ENCODE measurements around the gene HOGA1.
"Not testable (repeated sequence)": the region's sequence is repeated elsewhere in the genome, so short reads cannot be mapped to it uniquely, and the experiment has no call there.

The HOGA1 gene

GRCh38 chr10:97639090-97639489 is 54.9 kb downstream of the HOGA1 start:
- DNase-seq; in situ Hi-C loops (cut with MboI; ENCODE audit: low pct_unique_long_range_greater_than_20kb, low sequenced_read_pairs): not testable (repeated sequence)

- DNase-seq = peak; percentile 98
- in situ Hi-C loops (cut with MboI; ENCODE audit: low pct_unique_long_range_greater_than_20kb, low sequenced_read_pairs) = no loop called here
Measured at GRCh38 chr10:97640174-97640867, 56.1 kb downstream of the HOGA1 start, which contains the start of gene PI4K2A. TSS of gene PI4K2A (plus strand) at chr10:97640671. CDS start at chr10:97640743, 72 bp downstream.

GRCh38 chr10:97640868-97641811 is 57.0 kb downstream of the HOGA1 start:
- DNase-seq = peak; percentile 56
- in situ Hi-C loops (cut with MboI; ENCODE audit: low pct_unique_long_range_greater_than_20kb, low sequenced_read_pairs) = no loop called here

- in situ Hi-C loops (cut with MboI; ENCODE audit: low pct_unique_long_range_greater_than_20kb, low sequenced_read_pairs); DNase-seq: not testable (repeated sequence)
Measured at GRCh38 chr10:97642471-97643159, 58.4 kb downstream of the HOGA1 start.

GRCh38 chr10:97643441-97643985 is 59.3 kb downstream of the HOGA1 start:
- DNase-seq = no peak
- in situ Hi-C loops (cut with MboI; ENCODE audit: low pct_unique_long_range_greater_than_20kb, low sequenced_read_pairs) = no loop called here

- no peak for DNase-seq
- in situ Hi-C loops (cut with MboI; ENCODE audit: low pct_unique_long_range_greater_than_20kb, low sequenced_read_pairs) = no loop called here
Measured at GRCh38 chr10:97644936-97645335, 60.7 kb downstream of the HOGA1 start.

- in situ Hi-C loops (cut with MboI; ENCODE audit: low pct_unique_long_range_greater_than_20kb, low sequenced_read_pairs) = no loop called here
- no peak for DNase-seq
Measured at GRCh38 chr10:97647556-97647955, 63.4 kb downstream of the HOGA1 start.

- in situ Hi-C loops (cut with MboI; ENCODE audit: low pct_unique_long_range_greater_than_20kb, low sequenced_read_pairs) = no loop called here
- DNase-seq = peak; percentile 21
Measured at GRCh38 chr10:97648562-97649404, 64.6 kb downstream of the HOGA1 start.

- DNase-seq; in situ Hi-C loops (cut with MboI; ENCODE audit: low pct_unique_long_range_greater_than_20kb, low sequenced_read_pairs): not testable (repeated sequence)
Measured at GRCh38 chr10:97649405-97649750, 65.2 kb downstream of the HOGA1 start.

GRCh38 chr10:97650726-97651125 is 66.5 kb downstream of the HOGA1 start:
- DNase-seq = no peak
- in situ Hi-C loops (cut with MboI; ENCODE audit: low pct_unique_long_range_greater_than_20kb, low sequenced_read_pairs) = no loop called here

- no peak for DNase-seq
- in situ Hi-C loops (cut with MboI; ENCODE audit: low pct_unique_long_range_greater_than_20kb, low sequenced_read_pairs) = no loop called here
Measured at GRCh38 chr10:97651773-97652172, 67.6 kb downstream of the HOGA1 start.

- no peak for DNase-seq
- in situ Hi-C loops (cut with MboI; ENCODE audit: low pct_unique_long_range_greater_than_20kb, low sequenced_read_pairs) = no loop called here
Measured at GRCh38 chr10:97656777-97657176, 72.6 kb downstream of the HOGA1 start.

- peak; percentile 24 for DNase-seq
- in situ Hi-C loops (cut with MboI; ENCODE audit: low pct_unique_long_range_greater_than_20kb, low sequenced_read_pairs) = no loop called here
Measured at GRCh38 chr10:97659589-97659988, 75.4 kb downstream of the HOGA1 start.

Measured in KBM-7 (cell line).